Fibroblast of lung (primary cell): ENCODE data around the gene ZCCHC4. TPM values are rescaled to one million over a fixed set of nuclear protein-coding genes. Genes with fewer than 3 reads are reported as not detected.

Source experiments
- DNase-seq, 2 donors: peaks; one replicate each; pipeline versions ENCODE4 v3.0.0 to v3.0.0-alpha.2; 2010; ENCODE audit warnings: low read depth in 2 of 2
- H2AFZ ChIP-seq: 2 replicates; pipeline ENCODE4 v1.5.1; 2012; ENCODE audit warnings: low read length, control low read depth, inconsistent platforms
- H3K27ac ChIP-seq: 2 replicates; pipeline ENCODE4 v1.5.1; 2011; ENCODE audit warnings: low read length, control low read depth; ENCODE audit not compliant: insufficient read depth
- H3K27me3 ChIP-seq: 2 replicates; pipeline ENCODE4 v1.5.1; 2011; ENCODE audit warnings: mild to moderate bottlenecking, low read length; ENCODE audit not compliant: control insufficient read depth, insufficient read depth
- H3K36me3 ChIP-seq: 2 replicates; pipeline ENCODE4 v1.5.1; 2011; ENCODE audit warnings: low read length; ENCODE audit not compliant: control insufficient read depth, insufficient read depth
- H3K4me1 ChIP-seq: 2 replicates; pipeline ENCODE4 v1.5.1; 2011; ENCODE audit warnings: low read length; ENCODE audit not compliant: control insufficient read depth, insufficient read depth; ENCODE audit errors: extremely low read depth
- H3K4me2 ChIP-seq: 2 replicates; pipeline ENCODE4 v1.5.1; 2011; ENCODE audit warnings: low read length, control low read depth; ENCODE audit not compliant: insufficient read depth; ENCODE audit errors: extremely low read depth
- H3K4me3 ChIP-seq, 4 experiments: fragments of 200-600 bp in 1 of 4; sonication (generic) in 1 of 4; replicated peaks in 1 of 4; 2 replicates each; pipeline ENCODE4 v1.5.1; 2011 to 2016; ENCODE audit warnings: low read length in 4 of 4, low read depth in 3 of 4, mild to moderate bottlenecking in 3 of 4, control low read depth in 2 of 4, inconsistent platforms in 1 of 4, mixed read lengths in 1 of 4; ENCODE audit not compliant: insufficient read depth in 1 of 4; ENCODE audit errors: control extremely low read depth in 1 of 4
- H3K79me2 ChIP-seq: 2 replicates; pipeline ENCODE4 v1.5.1; 2012; ENCODE audit warnings: mild to moderate bottlenecking, low read length, inconsistent platforms; ENCODE audit not compliant: control insufficient read depth, insufficient read depth
- H3K9ac ChIP-seq: 2 replicates; pipeline ENCODE4 v1.5.1; 2011; ENCODE audit warnings: mild to moderate bottlenecking, low read length, control low read depth; ENCODE audit not compliant: insufficient read depth
- H3K9me3 ChIP-seq: 2 replicates; pipeline ENCODE4 v1.5.1; 2012; ENCODE audit warnings: low read depth, low read length; ENCODE audit not compliant: control insufficient read depth, insufficient read depth
- H4K20me1 ChIP-seq: 2 replicates; pipeline ENCODE4 v1.5.1; 2011; ENCODE audit warnings: low read length; ENCODE audit not compliant: control insufficient read depth, insufficient read depth; ENCODE audit errors: extremely low read depth
- EZH2 ChIP-seq: IDR thresholded peaks from 2 replicates; pipeline ENCODE4 v1.5.1; 2012; ENCODE audit warnings: low read length, control low read depth, mild to moderate bottlenecking; ENCODE audit errors: missing control alignments
- polyA plus RNA-seq, 2 donors: library from polyadenylated mRNA; depleted of rRNA in 1 of 2; stranded (reverse) in 1 of 2; unstranded in 1 of 2; fragments of >200 nt; gene quantifications; 2 replicates each; pipeline ENCODE4 v1.2.1, GENCODE V29; 2011 to 2012; ENCODE audit warnings: missing spikeins in 1 of 2
- total RNA-seq: library from RNA; depleted of rRNA; stranded (reverse); fragments of >200 nt; gene quantifications from 2 replicates; pipeline ENCODE4 v1.2.1, GENCODE V29; 2014
- TF ChIP-seq, protein P1 (sequence below), 2 donors: IDR thresholded peaks in 1 of 2; conservative IDR thresholded peaks in 1 of 2; 1 replicate in 1 of 2; 2 replicates in 1 of 2; pipeline ENCODE4 v1.5.1; 2011 to 2012; ENCODE audit warnings: low read length in 2 of 2, control low read depth in 1 of 2, inconsistent platforms in 1 of 2, low read depth in 1 of 2, mild to moderate bottlenecking in 1 of 2

Gene ZCCHC4
- total and polyA plus RNA-seq, 2 donors (not counting 1 experiment from before 2014, with no cell fraction given) = 15.5 to 15.6 TPM

DNA sequence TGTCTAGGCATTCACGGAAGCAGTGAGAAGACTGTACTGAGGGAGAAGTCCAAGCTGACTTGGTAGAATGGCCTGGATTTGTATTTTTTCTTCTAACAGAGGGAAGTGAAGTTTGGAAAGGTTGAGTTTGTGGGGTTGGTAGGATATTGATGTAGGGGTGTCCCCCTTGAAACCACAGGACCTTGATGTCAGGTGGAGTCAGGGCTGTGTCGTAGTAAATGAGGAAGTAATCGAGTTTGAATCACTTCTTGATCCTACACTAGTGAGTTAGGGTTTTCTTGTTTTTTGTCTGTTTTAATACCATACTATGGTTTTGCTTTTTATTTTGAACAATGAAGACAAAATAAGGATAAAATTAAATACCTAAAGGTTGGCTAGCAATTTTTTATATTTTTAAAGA, 34.3 kb downstream of the ZCCHC4 start:
- Histone ChIP-seq H2AFZ (no peak overlapping the region), H3K27me3 (no peaks in the 10 kb centered on the region), H3K9me3 (no peaks in the 10 kb centered on the region), H4K20me1 (no peaks in the 10 kb centered on the region), H3K4me3 (no peak overlapping the region), H3K4me1 (no peaks in the 10 kb centered on the region), H3K9ac (no peak overlapping the region), H3K36me3 (no peaks in the 10 kb centered on the region), H3K27ac (no peak overlapping the region), H3K79me2 (no peaks in the 10 kb centered on the region), H3K4me2 (no peak overlapping the region)
- TF ChIP-seq EZH2 = no peak
- no peak for DNase-seq

DNA sequence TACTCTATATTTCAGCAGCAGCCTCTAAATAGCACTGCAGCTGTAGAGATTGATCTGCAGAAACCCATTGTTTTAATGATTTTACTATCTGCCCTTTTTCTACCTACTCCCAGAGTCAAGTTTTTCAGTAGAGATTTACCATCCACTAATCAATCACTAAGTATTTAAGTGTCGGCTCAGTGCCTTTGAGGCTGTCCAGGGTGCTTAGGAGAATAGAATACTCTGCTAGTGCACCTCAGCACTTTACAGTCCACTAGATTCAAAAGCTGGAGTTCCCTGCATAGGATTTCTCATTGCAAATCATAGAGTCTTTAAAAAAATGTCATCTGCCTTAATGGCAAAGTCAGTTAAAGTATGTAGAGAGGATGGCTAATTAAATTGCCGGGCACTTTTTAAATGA, 34.9 kb downstream of the ZCCHC4 start:
- no peak overlapping the region for H3K4me2 ChIP-seq
- H3K79me2 ChIP-seq = no peaks in the 10 kb centered on the region
- TF ChIP-seq EZH2 = no peak
- TF ChIP-seq, protein P1, sequence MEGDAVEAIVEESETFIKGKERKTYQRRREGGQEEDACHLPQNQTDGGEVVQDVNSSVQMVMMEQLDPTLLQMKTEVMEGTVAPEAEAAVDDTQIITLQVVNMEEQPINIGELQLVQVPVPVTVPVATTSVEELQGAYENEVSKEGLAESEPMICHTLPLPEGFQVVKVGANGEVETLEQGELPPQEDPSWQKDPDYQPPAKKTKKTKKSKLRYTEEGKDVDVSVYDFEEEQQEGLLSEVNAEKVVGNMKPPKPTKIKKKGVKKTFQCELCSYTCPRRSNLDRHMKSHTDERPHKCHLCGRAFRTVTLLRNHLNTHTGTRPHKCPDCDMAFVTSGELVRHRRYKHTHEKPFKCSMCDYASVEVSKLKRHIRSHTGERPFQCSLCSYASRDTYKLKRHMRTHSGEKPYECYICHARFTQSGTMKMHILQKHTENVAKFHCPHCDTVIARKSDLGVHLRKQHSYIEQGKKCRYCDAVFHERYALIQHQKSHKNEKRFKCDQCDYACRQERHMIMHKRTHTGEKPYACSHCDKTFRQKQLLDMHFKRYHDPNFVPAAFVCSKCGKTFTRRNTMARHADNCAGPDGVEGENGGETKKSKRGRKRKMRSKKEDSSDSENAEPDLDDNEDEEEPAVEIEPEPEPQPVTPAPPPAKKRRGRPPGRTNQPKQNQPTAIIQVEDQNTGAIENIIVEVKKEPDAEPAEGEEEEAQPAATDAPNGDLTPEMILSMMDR (conservative IDR thresholded peaks at IDR 0.05 in 1 of 2, IDR thresholded peaks at IDR 0.05 in 1 of 2; ENCODE audit: low read depth in 1 of 2, low read length in 2 of 2) = no peak
- no peaks in the 10 kb centered on the region for H3K4me1 ChIP-seq
- no peaks in the 10 kb centered on the region for H3K27me3 ChIP-seq
- H3K27ac ChIP-seq = no peak overlapping the region
- no peak overlapping the region for H2AFZ ChIP-seq
- H3K4me3 ChIP-seq = no peak overlapping the region
- no peaks in the 10 kb centered on the region for H3K36me3 ChIP-seq
- no peaks in the 10 kb centered on the region for H4K20me1 ChIP-seq
- no peak for DNase-seq
- H3K9ac ChIP-seq = no peak overlapping the region
- no peaks in the 10 kb centered on the region for H3K9me3 ChIP-seq

DNA sequence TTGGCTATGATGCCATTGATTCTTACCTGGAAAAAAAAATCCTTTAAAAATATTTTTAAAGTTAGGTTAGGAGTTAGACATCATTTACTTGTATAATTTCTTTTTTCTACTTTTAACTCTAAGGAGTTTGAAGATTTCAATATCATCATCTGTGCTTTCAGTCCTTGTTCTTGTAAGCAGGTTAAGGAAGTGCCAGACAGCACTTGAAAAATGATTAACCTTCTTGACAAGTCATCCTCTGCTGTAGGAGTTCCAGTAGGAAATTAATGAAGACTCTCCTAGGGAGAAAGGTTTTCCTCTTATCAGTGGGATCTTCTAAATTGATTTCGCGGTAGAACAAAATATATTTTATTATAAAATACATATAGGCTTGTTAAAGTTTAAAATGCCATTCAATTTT, 35.4 kb downstream of the ZCCHC4 start:
- no peaks in the 10 kb centered on the region for H3K4me1 ChIP-seq
- H3K36me3 ChIP-seq = no peaks in the 10 kb centered on the region
- no peaks in the 10 kb centered on the region for H3K9me3 ChIP-seq
- no peaks in the 10 kb centered on the region for H3K27me3 ChIP-seq
- no peak overlapping the region for H3K9ac ChIP-seq
- TF ChIP-seq, protein P1 (conservative IDR thresholded peaks at IDR 0.05 in 1 of 2, IDR thresholded peaks at IDR 0.05 in 1 of 2; ENCODE audit: low read depth in 1 of 2, low read length in 2 of 2) = no peak
- no peak for TF ChIP-seq EZH2
- H3K27ac ChIP-seq = no peak overlapping the region
- H4K20me1 ChIP-seq = no peaks in the 10 kb centered on the region
- no peak overlapping the region for H2AFZ ChIP-seq
- H3K79me2 ChIP-seq = no peaks in the 10 kb centered on the region
- no peak overlapping the region for H3K4me2 ChIP-seq
- no peak for DNase-seq
- no peak overlapping the region for H3K4me3 ChIP-seq
